Activated CD8-positive, alpha-beta T cell treated with anti-CD3 and anti-CD28 coated beads for 36 hours (primary cell): Measurements from ENCODE around the gene GNG7. TPM values are rescaled to one million over a fixed set of nuclear protein-coding genes. Genes with fewer than 3 reads are reported as not detected.

Experiments used
- ATAC-seq: fragments of 200-7000 bp; cut with Tn5 transposase; one replicate; pipeline ENCODE4 v1.10.0; 2021; ENCODE audit warnings: mild to moderate bottlenecking, moderate library complexity
- CTCF ChIA-PET: fragments of 350-600 bp; sonication (Branson Sonifier 250); formaldehyde crosslinking; loops from one replicate; lab custom pipeline; 2021; ENCODE audit warnings: antibody characterized with exemption; lab: Charles Lee
- POLR2A ChIA-PET: fragments of 350-600 bp; sonication (Branson Sonifier 250); formaldehyde crosslinking; loops from one replicate; lab custom pipeline; 2021; ENCODE audit warnings: antibody characterized with exemption; lab: Charles Lee
- DNase-seq: peaks from one replicate; pipeline ENCODE4 v3.0.0-alpha.2; 2020
- H3K27ac Mint-ChIP-seq: one replicate; pipeline ENCODE4 v1.8.0; 2021; ENCODE audit warnings: mild to moderate bottlenecking, mixed read lengths
- H3K27me3 Mint-ChIP-seq: one replicate; pipeline ENCODE4 v1.8.0; 2021; ENCODE audit warnings: mixed read lengths
- H3K36me3 Mint-ChIP-seq: one replicate; pipeline ENCODE4 v1.8.0; 2021; ENCODE audit warnings: low read depth, mixed read lengths
- H3K4me1 Mint-ChIP-seq: one replicate; pipeline ENCODE4 v1.8.0; 2021; ENCODE audit warnings: low read depth, mixed read lengths
- H3K4me3 Mint-ChIP-seq: one replicate; pipeline ENCODE4 v1.8.0; 2021; ENCODE audit warnings: mild to moderate bottlenecking, moderate library complexity, mixed read lengths
- H3K9me3 Mint-ChIP-seq: one replicate; pipeline ENCODE4 v1.8.0; 2021; ENCODE audit warnings: mixed read lengths
- CTCF ChIP-seq: fragments of 200-600 bp; IDR thresholded peaks from one replicate; pipeline ENCODE4 v1.8.0; 2022; ENCODE audit warnings: antibody characterized with exemption, mild to moderate bottlenecking
- intact Hi-C: fragments of 100-400 bp; cut with micrococcal nuclease; formaldehyde crosslinking; loops from one replicate; pipeline ENCODE4 v1.10.0; 2022
- total RNA-seq, 2 experiments: library from RNA; stranded (reverse); gene quantifications; one replicate each; pipeline ENCODE4 v1.2.3, GENCODE V29; 2021

GNG7 gene
- total RNA-seq, 2 experiments from 2014 or later: 0.27 to 0.32 TPM

- H3K27ac Mint-ChIP-seq: no peak overlapping the region
- H3K27me3 Mint-ChIP-seq: peaks cover 17% of the 10 kb centered on the region
- ChIA-PET POLR2A (no interaction called here), CTCF (interaction anchor here (1.1 kb wide), 1 partner anchor 69 kb away, joined by 5 read pairs; no protein-coding TSS in a partner anchor)
- intact Hi-C loops: no loop called here
- H3K4me3 Mint-ChIP-seq: no peak overlapping the region
- peaks cover 10% of the 10 kb centered on the region for H3K9me3 Mint-ChIP-seq
- DNase-seq: no peak
- H3K4me1 Mint-ChIP-seq: peaks cover 3% of the 10 kb centered on the region
- no peak for ATAC-seq
- TF ChIP-seq CTCF: no peak
- no peaks in the 10 kb centered on the region for H3K36me3 Mint-ChIP-seq
These were observed 15.4 kb upstream of the GNG7 start for GRCh38 chr19:2717638-2718541.

GRCh38 chr19:2716722-2717637 lies 14.5 kb upstream of the GNG7 start:
- POLR2A ChIA-PET: no interaction called here
- intact Hi-C loops: no loop called here

GRCh38 chr19:2716275-2716650 lies 13.8 kb upstream of the GNG7 start:
- Mint-ChIP-seq H3K27ac (no peak overlapping the region), H3K4me1 (peaks cover 3% of the 10 kb centered on the region), H3K4me3 (no peak overlapping the region), H3K27me3 (peaks cover 8% of the 10 kb centered on the region), H3K9me3 (peaks cover 10% of the 10 kb centered on the region), H3K36me3 (no peaks in the 10 kb centered on the region)
- ATAC-seq (no peak), DNase-seq (no peak)
- TF ChIP-seq CTCF: no peak
- ChIA-PET CTCF (no interaction called here), POLR2A (no interaction called here)
- intact Hi-C loops: no loop called here

More at GRCh38 chr19:2716722-2717637, 14.5 kb upstream of the GNG7 start:
- Mint-ChIP-seq H3K9me3 (peaks cover 10% of the 10 kb centered on the region), H3K27ac (no peak overlapping the region), H3K4me3 (no peak overlapping the region), H3K27me3 (peaks cover 13% of the 10 kb centered on the region), H3K4me1 (peaks cover 3% of the 10 kb centered on the region), H3K36me3 (no peaks in the 10 kb centered on the region)
- DNase-seq (no peak), ATAC-seq (no peak)
- CTCF ChIA-PET: interaction anchor here (1.1 kb wide), 1 partner anchor 68 kb away, joined by 5 read pairs; no protein-coding TSS in a partner anchor
- no peak for TF ChIP-seq CTCF

- no peaks in the 10 kb centered on the region for H3K36me3 Mint-ChIP-seq
- intact Hi-C loops: no loop called here
- POLR2A ChIA-PET: no interaction called here
- peaks cover 3% of the 10 kb centered on the region for H3K4me1 Mint-ChIP-seq
- no peak for TF ChIP-seq CTCF
- ATAC-seq: no peak
- CTCF ChIA-PET: interaction anchor here (0.6 to 0.9 kb wide), 2 partner anchors 67 to 79 kb away, joined by 3 to 4 read pairs; no protein-coding TSS in a partner anchor
- peaks cover 8% of the 10 kb centered on the region for H3K27me3 Mint-ChIP-seq
- no peak overlapping the region for H3K4me3 Mint-ChIP-seq
- H3K9me3 Mint-ChIP-seq: peaks cover 10% of the 10 kb centered on the region
- DNase-seq: no peak
- no peak overlapping the region for H3K27ac Mint-ChIP-seq
These were observed 13.2 kb upstream of the GNG7 start for GRCh38 chr19:2715470-2716274.
